KBM-7 (cell line): ENCODE results near the gene CNNM4.
A peak's percentile ranks its signal among the peaks of the same experiment; 100 is the strongest.

Experiments
- DNase-seq: peaks from one replicate; pipeline ENCODE4 v3.0.0-alpha.2; 2015
- in situ Hi-C: fragments of 300-500 bp; cut with MboI; formaldehyde crosslinking; loops from 2 replicates; pipeline ENCODE4 v1.14.3; 2020; ENCODE audit warnings: low sequenced_read_pairs, low pct_unique_long_range_greater_than_20kb, mixed read lengths

Gene CNNM4

DNA sequence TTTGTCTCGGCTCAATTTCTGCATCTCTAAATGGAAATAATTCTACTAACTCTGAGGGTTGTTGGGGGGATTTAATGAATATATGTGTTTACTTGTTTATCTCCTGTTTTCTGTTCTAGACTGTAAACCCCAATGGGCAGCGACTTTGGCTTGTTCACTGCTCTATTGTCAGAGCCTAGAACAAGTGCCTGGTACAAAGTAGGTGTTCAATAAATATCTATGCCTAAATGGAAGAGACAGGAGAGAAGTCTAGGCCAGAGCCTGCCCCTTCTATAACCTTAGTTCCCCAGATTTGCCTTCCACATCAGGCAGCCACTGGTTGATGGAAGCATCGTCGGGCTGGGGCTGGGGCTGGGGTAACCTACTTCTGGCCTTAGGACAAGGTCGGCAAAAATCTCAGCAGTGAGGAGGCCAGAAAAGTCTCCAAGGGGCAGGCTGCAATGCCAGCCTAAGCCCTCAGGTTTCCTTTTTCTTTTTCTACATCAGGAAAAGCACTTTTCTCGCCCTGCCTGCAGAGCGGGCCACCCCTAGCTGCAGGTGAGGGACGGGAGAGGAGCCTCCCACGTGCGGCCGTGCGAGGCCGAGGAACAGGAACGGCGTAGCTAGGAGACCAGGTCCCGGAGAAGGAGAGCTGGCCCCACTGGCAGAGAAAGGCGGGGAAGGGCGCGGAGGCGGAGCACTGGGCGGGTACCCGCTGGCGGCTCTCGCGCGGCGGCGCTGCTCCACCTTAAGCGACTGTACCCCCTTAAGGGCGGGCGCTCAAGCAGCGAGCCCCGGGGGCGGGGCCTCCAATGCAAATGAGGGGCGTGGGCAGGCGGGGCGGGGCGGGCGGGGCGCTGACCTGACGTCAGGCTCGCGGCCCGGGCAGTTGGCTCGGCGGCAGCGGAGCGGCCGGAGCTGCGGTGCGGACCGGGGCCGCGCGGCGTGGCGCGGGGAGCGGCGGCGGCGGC, at the start of gene CNNM4:
CNNM4 (plus strand) TSS at position 867 of the 950 bp plus-strand sequence. CDS start 98 bp downstream, outside the sequence.
- in situ Hi-C loops, result no loop called here
- DNase-seq, result peak; percentile 95

DNA sequence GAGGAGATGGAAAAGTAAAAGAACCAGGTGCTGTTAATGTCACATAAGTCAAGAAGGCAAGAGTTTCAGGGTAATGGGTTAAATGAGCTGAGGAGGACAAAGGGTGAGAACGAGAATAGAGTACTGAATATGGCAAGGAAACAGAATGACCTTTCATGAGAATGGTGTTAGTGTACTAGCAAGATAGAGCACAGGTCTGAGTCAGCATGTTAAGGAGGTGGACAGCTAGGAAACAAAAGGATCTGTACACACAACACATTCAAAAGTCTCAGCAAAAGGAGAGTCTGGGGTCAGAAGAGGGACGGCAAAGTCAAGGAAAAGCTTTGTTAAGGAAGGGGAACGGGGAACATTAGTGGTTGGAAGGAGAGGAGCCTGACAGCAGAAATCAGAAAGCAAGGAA, 49.7 kb upstream of the CNNM4 start:
- in situ Hi-C loops, result no loop called here
- DNase-seq, result no peak

DNA sequence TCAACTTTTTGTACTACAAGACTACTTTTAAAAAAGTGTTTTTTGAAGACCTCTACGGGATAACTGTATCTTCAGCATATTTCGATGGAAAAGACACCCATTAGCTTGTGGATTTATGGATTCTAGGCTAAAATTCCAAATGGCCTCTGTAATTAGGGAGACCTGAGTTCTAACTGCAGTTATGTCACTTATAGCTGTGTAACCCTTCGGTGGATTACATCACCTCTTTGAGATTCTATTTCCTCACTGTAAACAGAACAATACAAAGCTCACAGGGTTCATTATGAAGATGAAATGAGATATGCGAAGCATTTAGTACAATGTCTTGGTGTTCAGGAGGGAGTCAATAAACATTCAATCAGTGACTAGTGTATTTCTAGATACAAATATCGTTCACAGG, 45.0 kb upstream of the CNNM4 start:
- in situ Hi-C loops, result no loop called here
- no peak for DNase-seq

DNA sequence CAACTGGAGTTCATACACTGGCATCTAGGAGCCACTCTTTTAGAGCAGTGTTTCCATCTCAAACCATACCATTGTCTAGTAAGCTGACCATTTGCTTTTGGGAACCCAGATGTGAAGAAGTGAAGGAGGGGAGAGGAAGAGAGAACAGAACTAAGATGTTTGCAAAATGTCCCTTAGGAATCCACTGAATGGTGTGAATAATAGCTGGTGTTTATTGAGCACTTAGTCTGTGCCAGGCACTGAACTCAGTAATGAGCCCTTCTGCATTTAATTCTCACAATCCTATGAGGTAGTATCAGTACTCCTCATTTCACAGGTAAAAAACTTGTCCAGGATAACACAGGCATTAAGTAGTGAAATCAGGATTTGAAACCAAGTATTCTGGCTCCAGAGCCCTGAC, 44.3 kb upstream of the CNNM4 start:
- no peak for DNase-seq
- in situ Hi-C loops, result no loop called here

DNA sequence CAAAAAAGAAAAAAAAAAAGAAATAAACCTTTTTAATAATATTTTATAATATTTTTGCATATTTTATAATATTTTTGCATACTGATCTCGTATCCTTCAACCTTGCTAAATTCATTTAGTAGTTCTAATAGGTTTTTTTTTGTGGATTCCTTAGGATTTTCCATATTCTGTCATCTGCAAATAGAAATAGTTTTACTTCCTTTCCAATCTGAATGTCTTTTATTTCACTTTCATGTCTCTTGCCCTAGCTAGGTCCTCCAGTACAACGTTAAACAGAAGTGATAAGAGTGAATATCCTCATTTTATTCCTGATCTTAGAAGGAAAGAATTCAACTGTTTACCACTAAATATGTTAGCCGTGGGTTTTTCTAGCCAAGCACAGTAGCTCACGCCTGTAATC, 34.6 kb upstream of the CNNM4 start:
- DNase-seq, result no peak
- in situ Hi-C loops, result no loop called here

DNA sequence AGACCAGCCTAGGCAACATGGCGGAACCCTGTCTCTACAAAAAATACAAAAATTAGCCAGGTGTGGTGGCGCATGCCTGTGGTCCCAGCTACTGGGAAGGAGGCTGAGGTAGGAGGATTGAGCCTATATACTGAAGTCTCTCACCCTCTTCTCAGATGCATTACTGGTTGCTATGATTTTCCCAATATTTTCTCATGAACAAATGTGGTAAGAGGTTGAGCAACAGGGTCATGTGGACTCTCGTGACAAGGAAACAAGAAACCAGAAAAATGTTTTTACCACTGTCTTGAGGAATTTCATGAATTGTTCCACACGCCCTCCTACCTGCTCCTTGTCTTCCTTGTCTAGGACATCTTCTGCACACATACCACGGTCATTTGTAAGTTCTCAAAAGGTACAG, 33.3 kb upstream of the CNNM4 start:
- in situ Hi-C loops, result no loop called here
- no peak for DNase-seq

DNA sequence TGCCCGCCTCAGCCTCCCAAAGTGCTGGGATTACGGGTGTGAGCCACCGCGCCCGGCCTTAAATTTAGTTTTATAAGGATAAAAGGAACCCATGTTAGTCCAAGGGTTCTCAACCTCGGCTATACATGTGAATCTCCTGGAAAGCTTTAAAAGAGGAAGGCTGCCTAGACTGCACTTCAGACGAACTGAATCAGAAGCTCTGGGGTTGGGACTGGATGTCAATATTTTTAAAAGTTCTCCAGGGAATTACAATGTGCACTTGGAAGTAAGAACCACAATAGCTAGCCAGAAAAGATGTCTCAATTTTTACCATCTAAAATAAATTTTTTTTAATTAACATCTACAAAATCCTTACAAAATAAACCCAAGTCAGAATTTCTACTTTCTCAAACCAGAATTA, 31.0 kb upstream of the CNNM4 start:
- in situ Hi-C loops, result no loop called here
- no peak for DNase-seq

DNA sequence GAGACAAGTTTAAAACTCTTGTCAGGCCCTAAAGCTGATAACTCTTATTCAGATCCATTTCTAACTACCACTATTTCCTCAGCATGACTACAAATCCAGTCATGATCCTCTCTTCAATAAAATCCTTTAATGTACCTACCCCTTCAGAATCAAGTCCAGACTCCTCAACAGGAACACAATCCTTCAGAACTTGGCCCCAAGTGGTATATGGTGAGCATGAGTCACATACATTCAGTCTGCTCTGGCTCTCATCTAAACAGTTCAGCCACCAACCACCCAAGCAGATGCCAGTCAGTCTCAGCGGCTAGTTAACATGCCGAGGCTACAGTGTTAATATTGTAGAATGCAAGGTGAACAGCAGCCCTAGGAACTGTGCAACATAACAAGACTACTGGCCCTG, 30.5 kb upstream of the CNNM4 start:
- DNase-seq, result no peak
- in situ Hi-C loops, result no loop called here

DNA sequence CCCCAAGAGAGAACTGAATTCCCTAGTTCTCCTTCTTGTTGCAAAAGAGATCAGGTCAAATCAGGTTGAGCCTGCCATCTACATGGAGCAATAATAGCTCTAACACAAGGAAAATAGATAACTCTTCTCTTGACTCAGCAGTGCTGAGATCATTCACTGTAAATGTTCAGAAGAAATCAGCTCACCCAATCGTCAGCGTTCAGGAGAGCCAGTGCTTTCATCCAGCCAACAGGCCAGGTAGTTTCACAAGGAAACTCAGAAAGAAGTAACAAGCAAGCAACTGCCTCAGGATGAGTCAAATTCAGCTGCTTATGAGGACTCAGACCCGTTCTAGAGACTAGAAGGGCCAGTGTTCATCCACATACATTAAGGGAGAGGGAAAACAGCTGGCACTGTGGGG, 26.8 kb upstream of the CNNM4 start:
- in situ Hi-C loops, result no loop called here
- DNase-seq, result no peak

DNA sequence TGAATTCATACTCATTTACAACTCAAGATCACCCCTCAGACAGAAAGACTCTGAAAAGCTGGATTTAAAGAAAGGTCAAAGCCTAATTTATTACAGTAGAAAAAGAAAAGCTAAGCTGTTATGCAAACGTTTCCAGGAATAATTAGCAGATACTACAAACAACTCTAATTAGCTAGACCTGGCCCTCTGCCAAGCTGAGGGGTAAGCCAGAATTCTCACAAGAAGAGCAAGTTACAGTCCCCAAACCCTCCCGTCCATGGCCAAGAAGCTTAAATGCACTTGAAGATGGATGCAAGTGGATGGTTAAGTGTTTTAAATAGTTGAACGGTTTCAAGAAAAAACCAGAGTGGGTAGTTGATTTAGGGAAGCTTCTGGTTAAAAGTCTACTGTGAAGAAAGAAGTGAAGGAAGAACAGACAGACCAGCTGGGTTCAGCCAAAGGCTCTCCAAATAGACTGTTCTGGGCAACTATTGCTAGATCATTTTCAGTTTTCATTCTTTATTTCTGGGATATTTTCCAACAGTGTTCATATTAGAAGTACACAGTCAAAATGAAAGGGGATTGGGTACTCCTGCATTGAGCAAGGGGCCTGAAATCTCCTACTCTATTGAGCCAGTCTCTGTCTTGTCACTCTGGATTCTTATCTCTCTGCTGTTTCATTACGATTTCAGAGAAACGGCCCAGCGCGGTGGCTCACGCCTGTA, 25.7 kb upstream of the CNNM4 start:
- in situ Hi-C loops, result no loop called here
- no peak for DNase-seq

DNA sequence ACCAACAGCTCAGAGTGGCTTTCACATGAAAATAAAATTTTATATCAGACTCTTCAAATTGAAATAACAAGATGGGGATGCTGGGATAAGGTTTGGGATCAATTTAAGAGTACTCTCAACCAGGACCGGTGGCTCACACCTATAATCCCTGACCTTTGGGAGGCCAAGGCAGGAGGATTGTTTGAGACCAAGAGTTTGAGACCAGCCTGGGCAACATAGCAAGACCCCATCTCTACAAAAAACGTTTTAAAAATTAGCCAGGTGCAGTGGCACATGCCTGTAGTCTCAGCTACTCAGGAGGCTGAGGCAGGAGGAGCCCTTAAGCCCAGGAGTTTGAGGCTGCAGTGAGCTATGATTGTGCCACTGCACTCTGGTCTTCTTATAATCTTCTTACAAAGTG, 23.5 kb upstream of the CNNM4 start:
- in situ Hi-C loops, result no loop called here
- DNase-seq, result no peak

DNA sequence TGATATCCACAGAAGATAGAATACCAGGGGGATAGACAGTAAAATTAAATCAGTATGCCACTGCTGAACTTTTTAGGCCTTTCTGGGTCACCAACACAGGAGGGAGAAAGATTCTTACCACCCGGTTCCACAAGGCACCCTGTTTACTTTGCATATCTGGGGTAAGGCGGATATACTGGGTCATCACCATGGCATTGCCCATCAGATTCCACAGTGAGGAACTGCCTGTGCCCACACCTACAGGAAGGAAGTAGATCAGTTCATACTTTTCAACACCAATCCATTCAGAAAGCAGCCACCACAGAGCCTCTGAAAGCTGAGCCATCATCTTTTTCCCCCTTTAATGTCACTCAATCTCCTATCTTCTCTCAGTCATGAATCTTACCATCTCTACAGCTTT, 22.9 kb upstream of the CNNM4 start:
- in situ Hi-C loops, result no loop called here
- DNase-seq, result no peak

DNA sequence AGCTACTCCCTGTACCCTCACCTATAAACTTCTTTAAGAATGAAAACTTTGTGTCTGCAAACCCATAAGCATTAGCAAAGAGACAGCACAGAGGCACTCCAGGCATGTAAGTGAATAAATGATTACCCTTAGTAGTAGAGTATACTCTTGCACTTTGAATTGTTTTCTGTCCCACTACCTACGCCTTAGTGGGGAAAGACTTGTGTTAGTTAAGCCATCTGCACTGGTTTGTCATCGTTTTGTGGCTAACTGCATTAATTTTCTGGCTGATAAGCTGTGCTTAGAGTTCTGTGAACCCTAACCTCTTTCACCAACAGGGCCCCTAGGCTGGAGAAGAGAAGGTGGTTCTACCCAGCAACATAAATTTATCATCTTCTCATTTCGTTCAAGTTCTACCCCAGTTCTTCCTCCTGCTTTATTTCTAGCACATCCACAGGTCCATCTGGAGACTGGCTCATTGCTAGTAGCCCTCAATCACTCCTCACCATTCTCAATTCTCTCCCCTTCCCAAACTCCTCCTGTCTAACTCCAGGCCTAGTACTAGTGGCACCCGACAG, 21.5 kb upstream of the CNNM4 start:
- in situ Hi-C loops, result no loop called here
- DNase-seq, result no peak

DNA sequence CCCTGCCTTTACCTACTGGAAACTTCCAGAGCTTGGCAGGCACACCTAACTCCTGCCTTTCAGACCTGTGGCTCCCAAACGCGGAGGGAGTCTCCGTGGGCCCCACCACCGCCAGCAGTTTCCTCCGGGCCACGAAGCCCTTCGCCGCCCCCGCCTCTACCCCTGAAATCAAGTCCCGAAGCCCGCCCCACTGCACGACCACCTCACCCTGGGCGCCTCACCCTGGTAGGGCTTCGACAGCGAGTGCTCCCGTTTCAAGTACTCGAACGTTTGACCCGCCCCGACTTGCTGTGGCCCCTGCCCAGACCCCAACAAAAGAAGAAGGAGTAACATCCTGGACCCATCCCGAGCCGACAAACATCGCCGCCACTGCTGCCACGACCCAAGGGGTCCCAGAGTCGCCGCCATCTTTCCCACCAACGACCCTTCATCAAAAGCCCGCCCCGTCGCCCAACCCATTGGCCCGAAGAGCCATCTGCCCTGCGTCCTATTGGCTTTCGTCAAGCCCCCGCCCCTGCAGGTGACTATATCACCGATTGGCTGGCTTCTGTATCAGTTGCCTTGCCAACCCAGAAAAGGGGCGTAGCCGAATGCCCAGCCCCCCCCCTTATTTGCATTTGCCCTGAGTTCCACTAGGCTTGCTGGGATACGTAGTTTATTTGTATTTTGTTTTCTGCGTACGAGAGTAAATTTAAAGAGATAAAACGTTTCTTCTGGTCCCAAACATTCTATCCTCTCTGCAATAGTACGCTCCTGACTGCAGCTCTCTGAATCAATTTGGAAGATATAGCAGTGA, 20.9 kb upstream of the CNNM4 start, which contains the start of gene LMAN2L:
LMAN2L (minus strand) TSS at position 432 of the 796 bp plus-strand sequence; CDS start at position 408, 24 bp downstream.
- peak; percentile 99 for DNase-seq
- in situ Hi-C loops, result no loop called here

DNA sequence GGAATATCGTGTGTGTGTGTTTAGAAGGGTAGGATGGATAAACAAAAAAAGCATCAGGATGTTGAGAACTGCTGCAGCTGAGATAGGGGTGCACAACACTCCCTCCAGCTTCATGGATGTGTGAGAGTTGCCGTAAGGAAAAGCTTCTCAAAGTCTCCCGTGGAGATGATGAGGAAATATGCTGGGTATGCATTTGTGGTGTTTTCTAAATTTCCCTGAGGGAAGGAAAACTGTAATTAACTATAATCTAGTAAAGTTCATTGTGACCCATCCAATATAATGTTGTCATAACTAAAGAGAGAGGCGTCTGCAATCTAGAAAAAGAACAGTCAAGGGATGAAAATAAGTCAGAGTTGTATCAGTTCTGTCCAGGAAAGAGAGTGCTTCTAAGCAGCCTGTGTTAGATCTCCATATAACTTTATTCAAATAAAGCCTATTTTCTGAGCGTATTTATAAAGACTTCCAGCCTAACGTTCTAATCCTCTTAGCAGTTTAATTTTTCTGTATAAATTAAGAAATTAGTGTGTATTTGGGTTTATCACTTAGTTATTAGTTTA, 13.6 kb upstream of the CNNM4 start:
- DNase-seq, result no peak
- in situ Hi-C loops, result no loop called here

DNA sequence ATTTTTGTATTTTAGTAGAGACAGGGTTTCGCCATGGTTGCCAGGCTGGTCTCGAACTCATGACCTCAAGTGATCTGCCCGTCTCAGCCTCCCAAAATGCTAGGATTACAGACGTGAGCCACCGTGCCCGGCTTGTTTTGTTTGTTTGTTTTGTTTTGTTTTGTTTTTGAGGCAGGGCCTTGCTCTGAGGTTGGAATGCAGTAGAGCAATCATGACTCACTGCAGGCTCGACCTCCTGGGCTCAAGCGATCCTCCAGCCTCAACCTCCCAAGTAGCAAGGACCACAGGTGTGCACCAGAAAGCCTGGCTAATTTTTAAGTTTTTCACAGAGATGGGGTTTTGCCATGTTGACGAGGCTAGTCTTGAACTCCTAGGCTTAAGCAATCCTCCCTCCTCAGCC, 8.9 kb upstream of the CNNM4 start:
- DNase-seq, result no peak
- in situ Hi-C loops, result no loop called here

DNA sequence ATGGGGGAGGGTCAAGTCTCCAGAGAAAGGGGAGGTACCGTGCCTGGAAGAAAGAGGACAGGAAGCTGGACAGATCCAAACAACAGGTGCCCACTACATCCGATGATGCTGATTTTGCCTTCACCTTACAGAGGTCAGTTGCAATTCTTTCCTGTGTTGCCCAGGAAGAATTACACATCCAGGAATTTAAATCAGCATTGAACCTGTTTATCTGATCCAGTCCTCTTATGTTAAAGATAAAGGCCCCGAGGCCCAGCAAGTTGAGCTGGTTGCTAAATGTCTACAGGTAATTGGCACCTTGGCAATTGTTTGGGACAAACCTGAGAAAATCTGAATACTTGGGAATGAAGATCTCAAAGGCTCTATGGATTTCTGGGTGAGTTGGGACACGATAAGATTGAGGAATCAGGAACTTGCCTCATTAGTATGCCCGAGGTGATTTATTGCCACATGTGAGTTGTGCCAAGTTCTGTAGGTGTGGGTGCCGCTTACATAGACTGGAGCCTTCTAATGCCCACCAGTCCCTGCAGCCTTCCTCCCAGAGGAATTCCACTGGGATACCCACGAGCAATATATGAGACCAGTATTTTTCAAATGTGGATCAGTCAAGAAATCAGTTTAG, 6.9 kb upstream of the CNNM4 start:
- DNase-seq, result no peak
- in situ Hi-C loops, result no loop called here

DNA sequence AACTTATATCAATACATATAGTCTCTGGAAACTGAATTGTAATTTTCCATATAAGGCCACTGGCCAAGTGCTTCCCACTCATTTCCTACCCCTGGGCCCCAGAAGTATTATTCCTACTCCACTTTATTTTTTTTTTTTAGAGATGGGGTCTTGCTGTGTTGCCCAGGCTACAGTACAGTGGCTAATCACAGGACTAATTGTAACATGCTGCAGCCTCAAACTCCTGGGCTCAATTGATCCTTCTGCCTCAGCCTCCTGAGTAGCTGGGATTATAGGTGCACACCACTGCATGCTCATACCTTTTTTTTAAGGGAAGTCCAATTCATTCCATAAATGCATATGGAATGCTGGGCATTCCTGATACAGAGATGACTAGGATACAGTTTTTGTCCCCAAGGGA, 6.4 kb upstream of the CNNM4 start:
- no peak for DNase-seq
- in situ Hi-C loops, result no loop called here
